ENCODE measurements around the gene ULK3. TPM values are rescaled to one million over a fixed set of nuclear protein-coding genes. Genes with fewer than 3 reads are reported as not detected.

Gene ULK3
- total and polyA plus RNA-seq, 2 donors (not counting 3 experiments of a cell fraction or from before 2014, with no cell fraction given) = 36.0 to 48.6 TPM

DNA sequence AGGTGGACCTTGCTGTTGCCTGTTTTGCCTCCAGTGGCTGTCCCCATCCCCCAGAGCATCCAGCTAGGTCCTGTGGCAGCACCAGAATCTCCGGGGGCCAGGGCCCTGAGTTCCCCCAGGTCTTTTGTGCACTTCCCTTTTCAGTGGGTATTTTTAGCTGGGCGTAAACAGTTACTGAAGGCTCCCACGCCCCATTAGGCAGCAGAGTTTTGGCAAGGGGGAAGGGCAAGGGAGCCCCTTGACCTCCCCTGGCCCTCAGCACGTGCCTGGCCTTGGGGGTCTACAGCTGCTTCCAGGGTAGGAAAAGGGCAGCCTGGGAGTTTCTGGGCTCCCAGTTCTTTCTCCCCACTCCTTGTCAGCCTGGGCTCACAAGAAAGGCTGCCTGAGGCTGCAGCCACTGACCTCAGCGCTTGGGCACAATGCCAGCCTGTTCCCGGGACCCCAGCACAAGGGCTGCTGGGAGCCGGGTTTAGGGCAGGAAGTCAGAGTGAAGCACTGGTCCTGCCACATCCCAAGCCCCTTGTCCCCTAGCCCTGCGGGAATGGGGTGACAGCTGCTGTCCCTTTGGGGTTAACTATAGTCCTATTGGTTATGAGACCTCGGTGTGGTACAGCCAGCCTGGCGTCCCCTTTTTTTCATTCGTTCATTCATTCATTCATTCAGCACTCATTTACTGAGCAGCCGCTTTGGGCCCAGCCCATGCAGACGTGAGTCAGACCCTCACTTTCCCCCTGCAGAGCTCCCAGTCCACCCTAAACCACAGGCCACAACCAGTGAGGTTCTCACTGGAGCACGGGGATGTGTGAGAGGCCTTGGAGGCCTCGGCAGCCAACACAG, 52.7 kb downstream of the ULK3 start:
- H3K9ac ChIP-seq (replicated peaks; ENCODE audit: extremely low read depth, insufficient read depth, low read length) = no peak overlapping the region
- BruUV-seq (replicated peaks) = no TSS peak
- dilution Hi-C loops (cut with MboI; ENCODE audit: extremely low pct_ligation_motif_present, low sequenced_read_pairs) (no loop called here), intact Hi-C loops (cut with micrococcal nuclease) (no loop called here)
- no peaks in the 10 kb centered on the region for H3K9me3 ChIP-seq (replicated peaks; ENCODE audit: control insufficient read depth, insufficient read depth, low read length)
- H3K9me1 ChIP-seq (replicated peaks; ENCODE audit: control insufficient read depth, extremely low read depth, insufficient read depth, low read length) = no peaks in the 10 kb centered on the region
- H3K4me2 ChIP-seq (ENCODE audit: insufficient read depth, low read length) = no peak overlapping the region
- H3K27ac ChIP-seq (ENCODE audit: insufficient read depth, low read depth, low read length) = no peak overlapping the region
- peaks cover 0 to 7% of the 10 kb centered on the region in 2 experiments for H3K36me3 ChIP-seq (ENCODE audit: control insufficient read depth in 2 of 2, extremely low read depth in 1 of 2, insufficient read depth in 2 of 2, low read length in 2 of 2)
- H2AFZ ChIP-seq (ENCODE audit: low read depth, low read length) = no peak overlapping the region
- H3K79me2 ChIP-seq (ENCODE audit: control insufficient read depth, insufficient read depth, low read length) = peaks cover 92% of the 10 kb centered on the region
- H3K4me1 ChIP-seq (ENCODE audit: control insufficient read depth, extremely low read depth, insufficient read depth, low read length) = peaks cover 6% of the 10 kb centered on the region
- no peak for TF ChIP-seq POLR2A (IDR thresholded peaks at IDR 0.05; ENCODE audit: low read depth, low read length)
- ChIA-PET CTCF (interaction anchor here (1.5 kb wide), 1 partner anchor 19 kb away, joined by 4 read pairs; no protein-coding TSS in a partner anchor), POLR2A (no interaction called here)
- DNase-seq (ENCODE audit: low read depth, low spot score) (no peak), FAIRE-seq (no peak)
- H3K4me3 ChIP-seq (replicated peaks in 1 of 3; ENCODE audit: insufficient read depth in 1 of 3, low read depth in 1 of 3, low read length in 3 of 3) = no peak overlapping the region
- no peaks in the 10 kb centered on the region for H4K20me1 ChIP-seq (replicated peaks; ENCODE audit: control insufficient read depth, extremely low read depth, insufficient read depth, low read length)
- no peaks in the 10 kb centered on the region for H3K27me3 ChIP-seq (ENCODE audit: control insufficient read depth in 2 of 2, insufficient read depth in 2 of 2, low read length in 2 of 2)

DNA sequence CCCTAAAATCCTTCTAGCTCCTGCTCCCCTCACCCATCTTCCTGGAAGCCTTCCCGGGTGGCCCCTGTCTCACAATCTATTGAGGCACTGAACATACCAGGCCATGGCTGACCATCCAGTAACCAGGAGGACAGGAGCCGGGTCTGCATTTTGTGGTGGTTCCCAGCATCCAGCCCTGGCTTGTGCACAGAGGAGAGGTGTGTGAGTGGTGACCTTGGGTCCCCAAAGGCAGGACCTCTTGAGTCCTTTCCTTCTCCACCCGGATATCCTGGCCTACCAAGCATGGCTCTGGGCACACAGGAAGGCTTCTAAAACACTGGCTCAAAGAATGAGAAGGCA, 53.2 kb downstream of the ULK3 start:
- Histone ChIP-seq H3K9me1 (replicated peaks; ENCODE audit: control insufficient read depth, extremely low read depth, insufficient read depth, low read length) (no peaks in the 10 kb centered on the region), H3K9me3 (replicated peaks; ENCODE audit: control insufficient read depth, insufficient read depth, low read length) (no peaks in the 10 kb centered on the region), H3K27ac (ENCODE audit: insufficient read depth, low read depth, low read length) (no peak overlapping the region), H3K4me1 (ENCODE audit: control insufficient read depth, extremely low read depth, insufficient read depth, low read length) (peaks cover 6% of the 10 kb centered on the region), H3K27me3 (ENCODE audit: control insufficient read depth in 2 of 2, insufficient read depth in 2 of 2, low read length in 2 of 2) (no peaks in the 10 kb centered on the region), H3K4me2 (ENCODE audit: insufficient read depth, low read length) (no peak overlapping the region), H3K4me3 (replicated peaks in 1 of 3; ENCODE audit: insufficient read depth in 1 of 3, low read depth in 1 of 3, low read length in 3 of 3) (no peak overlapping the region), H2AFZ (ENCODE audit: low read depth, low read length) (no peak overlapping the region), H4K20me1 (replicated peaks; ENCODE audit: control insufficient read depth, extremely low read depth, insufficient read depth, low read length) (no peaks in the 10 kb centered on the region), H3K79me2 (ENCODE audit: control insufficient read depth, insufficient read depth, low read length) (peaks cover 96% of the 10 kb centered on the region), H3K9ac (replicated peaks; ENCODE audit: extremely low read depth, insufficient read depth, low read length) (no peak overlapping the region), H3K36me3 (ENCODE audit: control insufficient read depth in 2 of 2, extremely low read depth in 1 of 2, insufficient read depth in 2 of 2, low read length in 2 of 2) (peaks cover 0 to 7% of the 10 kb centered on the region in 2 experiments)
- DNase-seq (ENCODE audit: low read depth, low spot score) = no peak
- TF ChIP-seq POLR2A (IDR thresholded peaks at IDR 0.05; ENCODE audit: low read depth, low read length) = no peak
- TF ChIP-seq, protein P1, sequence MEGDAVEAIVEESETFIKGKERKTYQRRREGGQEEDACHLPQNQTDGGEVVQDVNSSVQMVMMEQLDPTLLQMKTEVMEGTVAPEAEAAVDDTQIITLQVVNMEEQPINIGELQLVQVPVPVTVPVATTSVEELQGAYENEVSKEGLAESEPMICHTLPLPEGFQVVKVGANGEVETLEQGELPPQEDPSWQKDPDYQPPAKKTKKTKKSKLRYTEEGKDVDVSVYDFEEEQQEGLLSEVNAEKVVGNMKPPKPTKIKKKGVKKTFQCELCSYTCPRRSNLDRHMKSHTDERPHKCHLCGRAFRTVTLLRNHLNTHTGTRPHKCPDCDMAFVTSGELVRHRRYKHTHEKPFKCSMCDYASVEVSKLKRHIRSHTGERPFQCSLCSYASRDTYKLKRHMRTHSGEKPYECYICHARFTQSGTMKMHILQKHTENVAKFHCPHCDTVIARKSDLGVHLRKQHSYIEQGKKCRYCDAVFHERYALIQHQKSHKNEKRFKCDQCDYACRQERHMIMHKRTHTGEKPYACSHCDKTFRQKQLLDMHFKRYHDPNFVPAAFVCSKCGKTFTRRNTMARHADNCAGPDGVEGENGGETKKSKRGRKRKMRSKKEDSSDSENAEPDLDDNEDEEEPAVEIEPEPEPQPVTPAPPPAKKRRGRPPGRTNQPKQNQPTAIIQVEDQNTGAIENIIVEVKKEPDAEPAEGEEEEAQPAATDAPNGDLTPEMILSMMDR (IDR thresholded peaks at IDR 0.05; ENCODE audit: extremely low read depth in 1 of 2, insufficient read depth in 1 of 2, low read depth in 1 of 2, low read length in 2 of 2) = no peak
- TF ChIP-seq, protein P2, sequence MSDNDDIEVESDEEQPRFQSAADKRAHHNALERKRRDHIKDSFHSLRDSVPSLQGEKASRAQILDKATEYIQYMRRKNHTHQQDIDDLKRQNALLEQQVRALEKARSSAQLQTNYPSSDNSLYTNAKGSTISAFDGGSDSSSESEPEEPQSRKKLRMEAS (IDR thresholded peaks at IDR 0.05; ENCODE audit: insufficient read depth, insufficient read length) = no peak
- TF ChIP-seq JUN (IDR thresholded peaks at IDR 0.05; ENCODE audit: borderline replicate concordance, insufficient read depth, insufficient read length, low read depth) = no peak
- no peak for TF ChIP-seq GATA2 (IDR thresholded peaks at IDR 0.05; ENCODE audit: insufficient read depth, insufficient read length, low read depth, low read length)
- ChIA-PET CTCF (interaction anchor here (1.5 kb wide), 1 partner anchor 19 kb away, joined by 4 read pairs; no protein-coding TSS in a partner anchor), POLR2A (no interaction called here)
- no peak for FAIRE-seq
- no TSS peak for BruUV-seq (replicated peaks)
- dilution Hi-C loops (cut with MboI; ENCODE audit: extremely low pct_ligation_motif_present, low sequenced_read_pairs) = no loop called here
- intact Hi-C loops (cut with micrococcal nuclease) = no loop called here

Measured in endothelial cell of umbilical vein (primary cell).